HepG2 (cell line): ENCODE measurements around the gene GLRX2. TPM values are rescaled to one million over a fixed set of nuclear protein-coding genes. Genes with fewer than 3 reads are reported as not detected.

Experiments
- ATAC-seq: fragments of 200-7000 bp; cut with Tn5 transposase; 3 replicates; pipeline ENCODE4 v1.9.1; 2020; ENCODE audit warnings: mild to moderate bottlenecking, moderate library complexity
- BruUV-seq: library from RNA; stranded (reverse); fragments of 400-500 nt; replicated peaks from 2 replicates; lab custom pipeline; 2021; lab: Mats Ljungman, UMichigan
- CTCF ChIA-PET: fragments of 300-600 bp; formaldehyde crosslinking; extraction: SDS; loops from one replicate; lab custom pipeline; 2021; ENCODE audit warnings: low total read pairs, inconsistent platforms, low intra/inter-chr PET ratio; lab: Yijun Ruan, JAX
- POLR2A ChIA-PET: fragments of 350-600 bp; sonication (Branson Sonifier 250); formaldehyde crosslinking; loops from one replicate; lab custom pipeline; 2020; ENCODE audit warnings: antibody characterized with exemption, inconsistent platforms; lab: Yijun Ruan, JAX
- DNase-seq: peaks from one replicate; pipeline ENCODE4 v3.0.0-alpha.2; 2015; ENCODE audit warnings: low spot score
- FAIRE-seq: peaks from 3 replicates; lab custom pipeline; 2011; peaks lifted over from hg19 to GRCh38; lab: Jason Lieb, UNC
- H2AFZ ChIP-seq: one replicate; pipeline ENCODE4 v1.6.1; 2011; ENCODE audit warnings: low read length, inconsistent platforms
- H3K27ac ChIP-seq: fragments of 300-600 bp; 3 replicates; pipeline ENCODE4 v1.8.0; 2011; ENCODE audit warnings: mixed run types, mild to moderate bottlenecking, mixed read lengths, low read length, inconsistent platforms; ENCODE audit not compliant: insufficient read depth; ENCODE audit errors: extremely low read length
- H3K27me3 ChIP-seq, 2 experiments: fragments of 200-600 bp in 1 of 2; 2 replicates in 1 of 2; 3 replicates in 1 of 2; pipeline versions ENCODE4 v1.6.0 to v1.8.0; 2011; ENCODE audit warnings: low read length in 2 of 2, mild to moderate bottlenecking in 2 of 2, moderate library complexity in 2 of 2, inconsistent platforms in 1 of 2; ENCODE audit not compliant: insufficient read depth in 2 of 2, control insufficient read depth in 1 of 2
- H3K36me3 ChIP-seq, 2 experiments: fragments of 200-600 bp in 1 of 2; replicated peaks in 1 of 2; 2 replicates in 1 of 2; 3 replicates in 1 of 2; pipeline versions ENCODE4 v1.5.1 to v1.8.0; 2011; ENCODE audit warnings: low read length in 2 of 2, inconsistent platforms in 1 of 2; ENCODE audit not compliant: insufficient read depth in 2 of 2, control insufficient read depth in 1 of 2
- H3K4me1 ChIP-seq: 2 replicates; pipeline ENCODE4 v1.5.1; 2012; ENCODE audit warnings: low read length, inconsistent platforms; ENCODE audit not compliant: insufficient read depth
- H3K4me2 ChIP-seq: 2 replicates; pipeline ENCODE4 v1.6.0; 2011; ENCODE audit warnings: low read depth, low read length, inconsistent platforms
- H3K4me3 ChIP-seq, 3 experiments: fragments of 200-600 bp in 1 of 3; sonication (generic), shearing (Covaris generic) in 1 of 3; replicated peaks in 1 of 3; 2 replicates each; pipeline ENCODE4 v1.5.1; 2011 to 2016; ENCODE audit warnings: low read length in 3 of 3, inconsistent platforms in 2 of 3, low read depth in 2 of 3, mild to moderate bottlenecking in 2 of 3, control low read depth in 1 of 3, mixed read lengths in 1 of 3; ENCODE audit not compliant: insufficient read depth in 1 of 3
- H3K79me2 ChIP-seq: one replicate; pipeline ENCODE4 v1.6.1; 2011; ENCODE audit warnings: low read length, inconsistent platforms; ENCODE audit not compliant: insufficient read depth
- H3K9ac ChIP-seq: 2 replicates; pipeline ENCODE4 v1.6.0; 2011; ENCODE audit warnings: mild to moderate bottlenecking, low read depth, low read length, inconsistent platforms; ENCODE audit not compliant: insufficient read depth
- H3K9me3 ChIP-seq: 2 replicates; pipeline ENCODE4 v1.5.1; 2012; ENCODE audit warnings: mild to moderate bottlenecking, low read length
- H4K20me1 ChIP-seq: 2 replicates; pipeline ENCODE4 v1.6.0; 2011; ENCODE audit warnings: inconsistent platforms, mild to moderate bottlenecking, low read length, moderate library complexity; ENCODE audit not compliant: insufficient read depth
- ATM ChIP-seq: fragments of 450-650 bp; IDR thresholded peaks from 2 replicates; pipeline ENCODE4 v1.7.1; 2017; ENCODE audit warnings: mild to moderate bottlenecking, borderline replicate concordance
- BRD4 ChIP-seq: sonication (generic); formaldehyde crosslinking; IDR thresholded peaks from 2 replicates; pipeline ENCODE4 v1.4.0; 2020; ENCODE audit warnings: missing genetic modification reagents
- ETV5 ChIP-seq: IDR thresholded peaks from 2 replicates; pipeline ENCODE4 v1.6.1; 2018; ENCODE audit warnings: missing biosample characterization, missing genetic modification reagents, inconsistent platforms, borderline replicate concordance
- GPN1 ChIP-seq: sonication (generic); formaldehyde crosslinking; IDR thresholded peaks from 2 replicates; pipeline ENCODE4 v1.5.1; 2020; ENCODE audit warnings: missing genetic modification reagents, borderline replicate concordance
- HHEX ChIP-seq: IDR thresholded peaks from 2 replicates; pipeline ENCODE4 v1.6.1; 2016; ENCODE audit warnings: control low read depth
- KAT8 ChIP-seq: IDR thresholded peaks from 2 replicates; pipeline ENCODE4 v1.6.1; 2016; ENCODE audit warnings: missing genetic modification reagents, missing compliant biosample characterization
- POLR2G ChIP-seq: fragments of 200-400 bp; formaldehyde crosslinking; IDR thresholded peaks from 2 replicates; pipeline ENCODE4 v1.6.1; 2018; ENCODE audit warnings: mild to moderate bottlenecking, low read depth, low read length, moderate library complexity
- RXRB ChIP-seq: IDR thresholded peaks from 2 replicates; pipeline ENCODE4 v1.6.1; 2016; ENCODE audit warnings: borderline replicate concordance, missing genetic modification reagents, missing compliant biosample characterization
- TCF7 ChIP-seq: sonication (generic); IDR thresholded peaks from 2 replicates; pipeline ENCODE4 v1.6.1; 2016; ENCODE audit warnings: antibody characterized with exemption, low read depth
- ZNF101 ChIP-seq: sonication (generic); formaldehyde crosslinking; IDR thresholded peaks from 2 replicates; pipeline ENCODE4 v1.4.0; 2020; ENCODE audit warnings: mild to moderate bottlenecking, low read depth, missing genetic modification reagents, borderline replicate concordance
- ZNF253 ChIP-seq: sonication (generic); formaldehyde crosslinking; IDR thresholded peaks from 2 replicates; pipeline ENCODE4 v1.8.0; 2022; ENCODE audit warnings: mild to moderate bottlenecking, missing genetic modification reagents, borderline replicate concordance
- ZNF260 ChIP-seq: sonication (generic); formaldehyde crosslinking; IDR thresholded peaks from 2 replicates; pipeline ENCODE4 v1.4.0; 2020; ENCODE audit warnings: missing genetic modification reagents, low read depth, mild to moderate bottlenecking, borderline replicate concordance
- ZNF577 ChIP-seq: sonication (generic); formaldehyde crosslinking; IDR thresholded peaks from 2 replicates; pipeline ENCODE4 v1.4.0; 2020; ENCODE audit warnings: mild to moderate bottlenecking, low read depth, missing genetic modification reagents, borderline replicate concordance
- WGBS: methylation state at CpG from one replicate; pipeline ENCODE4 v1.1.6; 2017; ENCODE audit warnings: low lambda C conversion rate; 5-methylcytosine and 5-hydroxymethylcytosine counted together
- in situ Hi-C: cut with HindIII; loops from 2 replicates; pipeline ENCODE4 v1.10.0; 2017; ENCODE audit warnings: low pct_unique_long_range_greater_than_20kb; ENCODE audit not compliant: extremely low pct_ligation_motif_present
- intact Hi-C: fragments of 100-400 bp; cut with micrococcal nuclease; formaldehyde crosslinking; loops from one replicate; pipeline ENCODE4 v1.10.0; 2022; ENCODE audit not compliant: unreplicated experiment
- polyA plus RNA-seq, 8 experiments: library from polyadenylated mRNA; depleted of rRNA in 3 of 8; stranded (reverse) in 7 of 8; unstranded in 1 of 8; fragments of >200 nt; fragmentation: Illumina TruSeq in 4 of 8; extraction: Trizol in 4 of 8; gene quantifications; 2 replicates each; pipeline versions ENCODE4 v1.2.1 to v1.2.3, GENCODE V29; 2011 to 2016; ENCODE audit warnings: low read depth in 4 of 8, missing spikeins in 1 of 8, mixed read lengths in 1 of 8; ENCODE audit not compliant: insufficient read depth in 1 of 8
- total RNA-seq, 5 experiments: library from RNA; depleted of rRNA; stranded (reverse); fragments of >200 nt; fragmentation: Illumina TruSeq; extraction: Trizol; gene quantifications; 2 replicates each; pipeline ENCODE4 v1.2.3, GENCODE V29; 2016; ENCODE audit warnings: low read depth in 1 of 5
- TF ChIP-seq, protein P1 (sequence below): sonication (generic); IDR thresholded peaks from 2 replicates; pipeline ENCODE4 v1.6.1; 2016; ENCODE audit warnings: low read depth, borderline replicate concordance
- TF ChIP-seq, protein P2 (sequence below): sonication (generic); formaldehyde crosslinking; IDR thresholded peaks from 2 replicates; pipeline ENCODE4 v1.5.0; 2020; ENCODE audit warnings: missing genetic modification reagents, mild to moderate bottlenecking, borderline replicate concordance
- TF ChIP-seq, protein P3 (sequence below): sonication (generic); formaldehyde crosslinking; IDR thresholded peaks from 2 replicates; pipeline ENCODE4 v1.4.0; 2020; ENCODE audit warnings: missing genetic modification reagents
- TF ChIP-seq, protein P4 (sequence below): sonication (generic); formaldehyde crosslinking; IDR thresholded peaks from 2 replicates; pipeline ENCODE4 v1.4.0; 2020; ENCODE audit warnings: missing genetic modification reagents

The GLRX2 gene
- total and polyA plus RNA-seq, 2 of the 13 experiments (the other 11 are each of a cell fraction or from before 2014, with no cell fraction given): 11.9 to 39.0 TPM

DNA sequence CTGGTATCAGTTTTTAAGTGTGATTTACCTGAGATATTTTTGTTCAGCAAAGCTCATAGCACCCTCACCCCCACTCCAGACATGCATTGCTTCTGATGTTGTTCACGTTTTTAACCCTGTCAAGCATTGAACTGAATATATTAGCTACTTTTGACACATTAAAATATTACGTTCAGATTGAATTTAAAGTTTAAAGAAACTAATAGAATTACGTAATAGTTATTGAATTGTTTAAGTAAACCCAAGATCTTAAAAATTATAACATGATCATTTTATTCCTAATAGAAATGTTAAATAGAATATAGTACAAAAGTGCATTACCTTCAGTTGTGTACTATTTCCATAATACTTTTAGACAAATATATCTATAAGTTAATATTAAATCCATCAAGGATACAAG is 18.9 kb downstream of the GLRX2 start:
- ChIA-PET CTCF (no interaction called here), POLR2A (interaction anchor here (2.1 kb wide), 1 partner anchor 27 kb away, joined by 7 read pairs; the partner anchor contains the start of genes RO60 and UCHL5)
- intact Hi-C loops: no loop called here
- Histone ChIP-seq H3K36me3 (peaks cover 2 to 34% of the 10 kb centered on the region in 2 experiments; a peak in 3 of 5 replicates), H4K20me1 (no peaks in the 10 kb centered on the region), H3K4me1 (no peaks in the 10 kb centered on the region), H2AFZ (no peak overlapping the region), H3K9ac (no peak overlapping the region), H3K9me3 (no peaks in the 10 kb centered on the region), H3K27me3 (no peaks in the 10 kb centered on the region), H3K79me2 (no peaks in the 10 kb centered on the region), H3K4me2 (no peak overlapping the region), H3K4me3 (no peak overlapping the region), H3K27ac (no peak overlapping the region)
- TF ChIP-seq, protein P1, sequence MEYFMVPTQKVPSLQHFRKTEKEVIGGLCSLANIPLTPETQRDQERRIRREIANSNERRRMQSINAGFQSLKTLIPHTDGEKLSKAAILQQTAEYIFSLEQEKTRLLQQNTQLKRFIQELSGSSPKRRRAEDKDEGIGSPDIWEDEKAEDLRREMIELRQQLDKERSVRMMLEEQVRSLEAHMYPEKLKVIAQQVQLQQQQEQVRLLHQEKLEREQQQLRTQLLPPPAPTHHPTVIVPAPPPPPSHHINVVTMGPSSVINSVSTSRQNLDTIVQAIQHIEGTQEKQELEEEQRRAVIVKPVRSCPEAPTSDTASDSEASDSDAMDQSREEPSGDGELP: no peak
- TF ChIP-seq ZNF260: no peak
- no peak for TF ChIP-seq ZNF253 (CRISPR knock-in tag)
- TF ChIP-seq ZNF101 (CRISPR knock-in tag): no peak
- TF ChIP-seq KAT8 (CRISPR knock-in tag): no peak
- TF ChIP-seq, protein P2, sequence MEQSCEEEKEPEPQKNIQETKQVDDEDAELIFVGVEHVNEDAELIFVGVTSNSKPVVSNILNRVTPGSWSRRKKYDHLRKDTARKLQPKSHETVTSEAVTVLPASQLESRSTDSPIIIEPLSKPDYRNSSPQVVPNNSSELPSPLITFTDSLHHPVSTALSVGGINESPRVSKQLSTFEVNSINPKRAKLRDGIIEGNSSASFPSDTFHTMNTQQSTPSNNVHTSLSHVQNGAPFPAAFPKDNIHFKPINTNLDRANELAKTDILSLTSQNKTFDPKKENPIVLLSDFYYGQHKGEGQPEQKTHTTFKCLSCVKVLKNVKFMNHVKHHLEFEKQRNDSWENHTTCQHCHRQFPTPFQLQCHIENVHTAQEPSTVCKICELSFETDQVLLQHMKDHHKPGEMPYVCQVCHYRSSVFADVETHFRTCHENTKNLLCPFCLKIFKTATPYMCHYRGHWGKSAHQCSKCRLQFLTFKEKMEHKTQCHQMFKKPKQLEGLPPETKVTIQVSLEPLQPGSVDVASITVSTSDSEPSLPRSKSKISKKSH (CRISPR knock-in tag): no peak
- no peak for TF ChIP-seq BRD4 (CRISPR knock-in tag)
- no peak for TF ChIP-seq TCF7
- TF ChIP-seq, protein P3, sequence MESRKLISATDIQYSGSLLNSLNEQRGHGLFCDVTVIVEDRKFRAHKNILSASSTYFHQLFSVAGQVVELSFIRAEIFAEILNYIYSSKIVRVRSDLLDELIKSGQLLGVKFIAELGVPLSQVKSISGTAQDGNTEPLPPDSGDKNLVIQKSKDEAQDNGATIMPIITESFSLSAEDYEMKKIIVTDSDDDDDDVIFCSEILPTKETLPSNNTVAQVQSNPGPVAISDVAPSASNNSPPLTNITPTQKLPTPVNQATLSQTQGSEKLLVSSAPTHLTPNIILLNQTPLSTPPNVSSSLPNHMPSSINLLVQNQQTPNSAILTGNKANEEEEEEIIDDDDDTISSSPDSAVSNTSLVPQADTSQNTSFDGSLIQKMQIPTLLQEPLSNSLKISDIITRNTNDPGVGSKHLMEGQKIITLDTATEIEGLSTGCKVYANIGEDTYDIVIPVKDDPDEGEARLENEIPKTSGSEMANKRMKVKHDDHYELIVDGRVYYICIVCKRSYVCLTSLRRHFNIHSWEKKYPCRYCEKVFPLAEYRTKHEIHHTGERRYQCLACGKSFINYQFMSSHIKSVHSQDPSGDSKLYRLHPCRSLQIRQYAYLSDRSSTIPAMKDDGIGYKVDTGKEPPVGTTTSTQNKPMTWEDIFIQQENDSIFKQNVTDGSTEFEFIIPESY (CRISPR knock-in tag): no peak
- no peak for TF ChIP-seq ZNF577 (CRISPR knock-in tag)
- no peak for TF ChIP-seq GPN1
- TF ChIP-seq RXRB (CRISPR knock-in tag): no peak
- no peak for TF ChIP-seq HHEX
- no peak for TF ChIP-seq POLR2G
- TF ChIP-seq, protein P4, sequence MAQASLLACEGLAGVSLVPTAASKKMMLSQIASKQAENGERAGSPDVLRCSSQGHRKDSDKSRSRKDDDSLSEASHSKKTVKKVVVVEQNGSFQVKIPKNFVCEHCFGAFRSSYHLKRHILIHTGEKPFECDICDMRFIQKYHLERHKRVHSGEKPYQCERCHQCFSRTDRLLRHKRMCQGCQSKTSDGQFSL: no peak
- TF ChIP-seq ETV5: no peak
- no peak for TF ChIP-seq ATM
- no TSS peak for BruUV-seq
- DNase-seq (no peak), FAIRE-seq (no peak), ATAC-seq (no peak)
- WGBS: 96% methylated on average over 3 of the region's 3 CpGs
- in situ Hi-C loops: no loop called here
